Stimulated activated naive CD4-positive, alpha-beta T cell treated with Interleukin-2 at 50 U/mL for 16 hours (primary cell): ENCODE measurements around the gene ROR1.
"Not testable (repeated sequence)": the region's sequence is repeated elsewhere in the genome, so short reads cannot be mapped to it uniquely, and the experiment has no call there.

Experiments
- DNase-seq: peaks from one replicate; lab custom pipeline; 2025; lab: John Stamatoyannopoulos, UW

The ROR1 gene

DNA sequence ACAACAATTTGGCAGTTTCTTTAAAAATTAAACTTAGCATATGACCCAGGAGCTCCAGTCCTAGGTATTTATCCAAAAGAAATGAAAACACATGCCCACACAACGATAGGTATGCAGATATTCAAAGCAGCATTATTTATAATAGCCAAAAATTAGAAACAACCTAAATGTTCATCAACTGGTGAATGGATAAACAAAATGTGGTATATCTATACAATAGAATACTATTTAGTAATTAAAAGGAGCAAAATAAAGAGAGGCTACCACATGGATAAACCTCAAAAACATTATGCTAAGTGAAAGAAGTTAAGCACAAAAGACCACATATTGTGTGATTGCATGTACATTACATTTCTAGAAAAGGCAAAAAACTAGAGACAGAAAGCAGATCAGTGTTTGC lies 51.3 kb downstream of the ROR1 start:
- no peak for DNase-seq

DNA sequence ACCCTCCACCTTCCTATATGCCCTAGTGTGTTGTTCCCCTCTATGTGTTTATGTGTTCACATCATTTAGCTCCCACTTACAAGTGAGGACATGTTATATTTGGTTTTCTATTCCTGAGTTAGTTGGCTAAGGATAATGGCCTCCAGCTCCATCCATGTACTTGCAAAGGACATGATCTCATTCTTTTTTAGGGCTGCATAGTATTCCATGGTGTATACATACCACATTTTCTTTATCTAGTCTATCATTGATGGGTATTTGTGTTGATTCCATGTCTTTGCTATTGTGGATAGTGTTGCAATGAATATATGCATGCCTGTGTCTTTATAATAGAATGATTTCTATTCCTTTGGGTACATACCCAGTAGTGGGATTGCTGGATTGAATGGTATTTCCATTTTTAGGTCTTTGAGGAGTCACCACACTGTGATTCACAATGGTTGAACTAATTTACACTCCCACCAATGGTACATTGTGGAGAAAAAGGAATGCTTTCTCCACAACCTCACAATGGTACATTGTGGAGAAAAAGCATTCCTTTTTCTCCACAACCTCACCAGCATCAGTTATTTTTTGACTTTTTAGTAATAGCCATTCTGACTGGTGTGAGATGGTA lies 52.5 kb downstream of the ROR1 start:
- DNase-seq: not testable (repeated sequence)

- DNase-seq: no peak
Observed at GRCh38 chr1:63827411-63828321, 53.8 kb downstream of the ROR1 start.

DNA sequence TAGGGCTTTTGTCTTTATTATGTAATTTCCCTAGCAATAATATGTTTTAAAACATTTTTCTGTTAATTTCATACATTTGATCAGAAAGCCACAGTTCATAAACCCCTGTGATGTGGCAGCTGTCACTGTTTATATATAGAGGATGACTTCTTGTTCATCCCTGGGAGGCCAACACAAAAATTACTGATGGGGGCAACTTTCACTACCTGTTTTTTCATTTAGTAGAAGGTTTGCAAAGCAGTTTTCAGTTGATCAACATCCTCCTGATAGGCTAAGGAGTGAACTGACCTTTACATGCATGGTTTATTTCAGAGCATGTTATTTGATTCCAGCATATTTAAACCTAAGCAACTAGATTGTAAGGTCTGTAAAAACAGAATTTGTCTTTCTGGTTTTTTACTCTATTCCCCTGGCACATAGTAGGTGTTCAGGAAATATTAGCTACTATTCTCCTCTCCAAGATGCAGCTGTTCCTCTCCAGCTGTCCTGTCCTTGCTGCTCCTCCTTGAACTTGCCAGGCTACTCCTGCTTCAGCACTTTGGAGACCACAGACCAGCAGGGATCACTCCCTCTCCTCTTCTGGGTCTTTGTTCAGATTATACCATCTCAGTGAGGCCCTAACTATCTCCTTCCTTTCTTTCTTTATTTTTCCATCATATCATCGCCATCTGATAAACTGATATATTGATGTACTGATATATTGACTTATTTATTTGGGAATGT lies 54.7 kb downstream of the ROR1 start:
- no peak for DNase-seq

DNA sequence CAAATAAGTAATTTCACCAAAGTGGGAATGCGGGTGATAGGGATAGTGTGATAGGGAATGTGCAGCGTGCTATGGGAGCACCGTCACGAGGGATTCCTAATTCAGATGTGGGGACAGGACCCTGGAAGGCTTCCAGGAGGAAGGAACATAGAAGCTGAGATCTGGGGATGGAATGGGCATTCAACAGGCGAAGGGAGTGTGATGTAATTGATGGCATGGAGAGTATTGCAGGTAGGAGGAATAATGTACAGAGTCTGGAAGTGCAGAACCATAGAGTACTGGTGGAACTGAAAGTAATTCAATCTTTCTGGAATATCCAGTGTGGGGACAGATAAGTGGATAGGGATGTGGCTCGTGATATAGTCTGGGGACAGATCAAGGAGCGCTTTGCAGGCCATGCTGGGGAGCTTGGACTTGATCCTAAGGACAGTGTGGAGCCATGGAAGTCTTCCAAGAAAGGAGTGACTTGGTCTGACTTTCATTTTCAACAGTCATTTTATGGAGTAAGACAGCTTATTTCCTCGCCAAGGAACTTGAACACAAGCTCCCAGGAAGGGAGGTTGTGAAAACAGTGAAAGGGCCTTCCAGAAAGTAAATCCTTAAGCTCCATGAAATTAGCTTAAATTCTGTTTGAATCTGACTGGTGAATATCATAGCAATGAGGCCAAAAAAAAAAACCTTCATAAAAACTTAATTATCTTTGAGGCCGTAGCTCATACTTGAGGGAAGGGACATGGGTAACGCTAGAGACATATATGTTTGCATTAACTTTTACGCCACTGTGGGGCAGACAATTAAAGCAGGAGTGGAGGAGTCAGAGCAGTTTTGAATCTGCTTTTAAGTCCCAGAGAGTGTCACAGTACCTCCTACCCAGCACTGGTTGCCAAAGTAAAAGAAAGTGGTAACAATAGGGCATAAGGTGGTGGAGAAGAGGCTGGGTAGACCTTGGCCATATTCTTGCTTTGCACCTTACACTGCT lies 55.8 kb downstream of the ROR1 start:
- DNase-seq: no peak

DNA sequence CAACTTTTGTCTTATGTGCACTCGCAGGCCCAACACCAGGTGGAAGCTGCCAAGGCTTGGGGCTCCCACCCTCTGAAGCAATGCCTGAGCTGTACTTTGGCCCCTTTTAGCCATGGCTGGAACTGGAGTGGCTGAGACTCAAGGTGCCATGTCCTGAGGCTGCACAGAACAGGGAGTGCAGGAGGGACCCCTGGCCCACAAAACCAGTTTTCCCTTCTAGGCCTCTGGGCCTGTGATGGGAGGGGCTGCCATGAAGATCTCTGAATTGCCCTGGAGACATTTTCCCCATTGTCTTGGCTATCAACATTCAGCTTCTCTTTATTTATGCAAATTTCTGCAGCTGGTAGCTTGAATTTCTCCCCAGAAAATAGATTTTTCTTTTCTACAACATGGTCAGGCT lies 57.6 kb downstream of the ROR1 start:
- no peak for DNase-seq

DNA sequence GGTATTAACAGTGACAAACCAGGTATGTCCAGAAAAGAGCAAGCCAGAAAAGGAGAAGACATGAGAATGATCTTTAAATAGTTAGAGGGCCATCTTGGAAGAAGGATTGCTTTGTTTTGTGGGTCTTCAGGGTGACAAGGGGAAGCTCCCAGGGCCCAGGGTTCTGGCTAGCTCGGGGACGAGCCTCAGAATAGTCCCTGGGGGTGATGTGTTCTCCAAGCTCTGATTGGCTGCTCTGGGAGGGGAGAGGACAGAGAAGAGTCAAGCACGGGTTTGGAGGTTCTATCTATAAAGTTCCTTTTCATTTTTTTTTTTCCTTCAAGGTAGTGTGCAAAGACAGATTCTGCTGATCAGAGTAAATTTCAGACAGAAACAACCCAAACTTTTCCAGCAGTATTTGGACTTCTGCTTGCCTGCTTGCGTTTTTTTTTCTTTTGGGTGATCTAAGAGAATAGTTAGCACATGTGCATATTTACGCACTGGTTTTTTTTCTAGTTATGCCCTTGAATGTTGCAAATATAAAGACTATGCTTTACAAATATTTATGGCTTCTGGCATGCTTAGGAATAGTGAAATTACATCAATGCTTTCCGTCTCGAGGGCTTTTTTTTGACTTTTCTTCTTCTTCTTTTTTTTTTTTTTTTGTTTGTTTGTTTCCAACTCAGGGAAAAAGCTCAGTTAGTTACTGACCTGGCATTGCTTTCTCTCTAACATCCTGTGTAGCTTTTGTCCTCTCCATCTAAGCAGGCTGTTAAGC lies 59.7 kb downstream of the ROR1 start:
- no peak for DNase-seq

DNA sequence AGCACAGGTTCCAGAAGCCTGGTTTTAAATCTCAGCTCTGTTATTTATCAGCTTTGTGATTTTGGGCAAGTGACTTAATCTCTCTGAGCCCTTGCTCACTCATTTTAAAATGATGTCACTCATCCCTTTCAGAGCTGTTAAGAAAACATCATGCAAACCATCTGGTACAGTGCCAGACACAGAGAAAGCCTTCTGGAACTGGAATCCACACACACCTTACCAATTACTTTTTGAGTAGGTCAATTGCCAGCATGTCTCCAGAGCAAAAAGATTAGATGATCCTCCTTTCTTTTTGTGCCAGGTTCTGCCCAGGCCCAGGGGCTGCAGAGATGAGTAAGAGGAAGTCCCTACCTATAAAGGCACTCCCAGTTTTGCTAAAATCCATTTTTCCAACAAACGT lies 61.3 kb downstream of the ROR1 start:
- no peak for DNase-seq

GRCh38 chr1:63836374-63836773 lies 62.6 kb downstream of the ROR1 start:
- no peak for DNase-seq

GRCh38 chr1:63836830-63837229 lies 63.0 kb downstream of the ROR1 start:
- no peak for DNase-seq

GRCh38 chr1:63843010-63843409 lies 69.2 kb downstream of the ROR1 start:
- no peak for DNase-seq

DNA sequence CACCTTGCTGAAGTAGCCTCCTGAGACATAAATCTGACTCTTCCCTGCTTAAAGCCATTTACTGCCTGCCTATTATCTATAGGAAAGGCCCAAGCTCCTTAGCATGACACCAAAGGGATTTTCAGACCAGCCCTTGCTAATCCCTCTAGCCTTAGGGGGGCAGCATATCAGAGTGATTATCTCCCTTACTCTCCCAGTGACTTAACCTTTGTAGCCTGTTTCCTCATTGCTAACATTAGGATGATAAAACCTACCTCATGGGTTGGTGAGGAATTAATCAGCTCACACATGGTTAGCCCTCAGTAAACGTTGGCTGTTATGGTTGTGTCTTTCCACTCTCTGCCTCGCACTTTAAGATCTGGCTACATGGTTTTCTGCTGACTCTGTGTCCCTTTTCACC lies 70.1 kb downstream of the ROR1 start:
- no peak for DNase-seq

GRCh38 chr1:63845346-63845745 lies 71.5 kb downstream of the ROR1 start:
- no peak for DNase-seq

GRCh38 chr1:63847308-63847910 lies 73.6 kb downstream of the ROR1 start:
- no peak for DNase-seq

- DNase-seq: no peak
Observed at GRCh38 chr1:63848733-63849132, 74.9 kb downstream of the ROR1 start.

DNA sequence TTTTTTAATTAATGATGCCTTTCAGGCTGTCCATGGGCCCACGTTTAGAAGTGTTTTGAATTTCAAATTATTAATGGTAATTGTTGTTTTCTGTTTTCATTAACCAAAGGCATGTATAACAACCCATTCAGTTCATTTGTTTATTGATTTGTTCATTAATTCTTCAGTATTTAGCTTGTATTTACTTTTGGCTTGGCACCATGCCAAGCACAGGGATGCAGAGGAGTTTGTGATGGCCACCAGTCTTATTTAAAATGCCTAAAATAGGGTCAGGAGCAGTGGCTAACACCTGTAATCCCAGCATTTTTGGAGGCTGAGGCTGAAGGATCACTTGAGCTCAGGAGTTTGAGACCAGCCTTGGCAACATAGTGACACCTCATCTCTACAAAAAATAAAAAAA lies 75.3 kb downstream of the ROR1 start:
- no peak for DNase-seq

- DNase-seq: no peak
Observed at GRCh38 chr1:63854091-63854490, 80.3 kb downstream of the ROR1 start.

- no peak for DNase-seq
Observed at GRCh38 chr1:63855942-63856341, 82.1 kb downstream of the ROR1 start.

GRCh38 chr1:63856924-63857323 lies 83.1 kb downstream of the ROR1 start:
- no peak for DNase-seq

DNA sequence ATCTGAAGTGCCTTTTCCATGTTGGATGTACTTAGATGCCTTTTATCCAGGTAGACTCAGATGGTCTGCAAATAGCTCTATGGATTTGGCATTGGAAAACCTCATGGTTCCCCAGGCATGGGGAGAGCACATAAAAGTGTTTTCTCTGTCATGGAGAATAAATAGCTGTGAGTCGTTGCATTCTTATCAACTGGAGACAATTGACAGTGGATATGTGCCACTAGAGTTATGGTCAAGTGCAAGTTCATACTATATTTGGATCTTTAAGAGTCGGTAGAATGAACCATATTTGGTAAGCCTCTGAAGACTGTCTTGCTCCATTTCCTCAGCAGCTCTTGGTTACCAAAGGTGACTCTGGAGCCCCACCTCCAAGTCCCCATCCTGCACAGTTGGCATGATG lies 83.7 kb downstream of the ROR1 start:
- DNase-seq: no peak

DNA sequence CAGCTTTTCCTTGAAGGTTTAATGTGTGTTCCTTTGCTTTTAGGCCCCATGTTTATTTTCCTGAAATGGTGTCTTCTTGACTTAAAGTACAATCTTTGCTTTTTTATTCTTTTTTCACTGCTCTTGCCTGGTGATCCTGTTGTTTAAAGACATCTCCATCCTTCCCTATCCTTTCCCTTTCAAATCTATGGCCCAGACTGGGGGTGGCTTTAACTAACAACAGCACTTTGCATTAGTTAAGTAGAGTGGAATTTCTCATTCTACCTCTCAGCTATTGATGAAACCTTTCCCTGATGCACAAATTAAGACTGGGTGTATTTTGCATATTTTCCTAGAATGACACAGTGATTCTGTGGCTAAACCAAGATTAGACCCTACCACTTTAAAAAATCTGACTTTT lies 84.3 kb downstream of the ROR1 start:
- no peak for DNase-seq
